Measurements from ENCODE around the gene NTN4.
"Not testable (repeated sequence)": the region's sequence is repeated elsewhere in the genome, so short reads cannot be mapped to it uniquely, and the experiment has no call there.

NTN4 gene

GRCh38 chr12:95790033-95790916, at the start of gene NTN4:
TSS of gene NTN4 (minus strand) at chr12:95790764. CDS start at chr12:95790309, 455 bp downstream.
- no peak for DNase-seq (ENCODE audit: low read depth in 2 of 2)

DNA sequence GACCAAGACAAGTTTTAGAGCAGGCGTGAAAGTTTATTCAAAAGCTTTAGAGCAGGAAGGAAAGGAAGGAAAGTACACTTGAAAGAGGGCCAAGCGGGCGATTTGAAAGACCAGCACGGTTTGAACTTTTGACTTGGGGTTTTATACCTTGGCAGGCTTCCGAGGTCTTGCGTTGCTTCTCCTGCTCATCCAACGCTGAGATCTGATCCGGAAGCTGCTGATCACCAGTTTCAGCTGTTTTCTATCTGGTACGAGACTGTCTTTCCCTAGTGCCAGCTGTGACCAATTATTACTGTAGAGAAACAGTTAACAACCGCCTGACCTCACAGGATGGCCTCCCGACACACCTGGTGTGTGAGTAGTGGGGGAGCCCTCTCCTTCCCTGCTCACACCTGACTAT, 47.6 kb upstream of the NTN4 start:
- peak in 1 of 2 experiments; percentile 22 for DNase-seq (ENCODE audit: low read depth in 2 of 2)

DNA sequence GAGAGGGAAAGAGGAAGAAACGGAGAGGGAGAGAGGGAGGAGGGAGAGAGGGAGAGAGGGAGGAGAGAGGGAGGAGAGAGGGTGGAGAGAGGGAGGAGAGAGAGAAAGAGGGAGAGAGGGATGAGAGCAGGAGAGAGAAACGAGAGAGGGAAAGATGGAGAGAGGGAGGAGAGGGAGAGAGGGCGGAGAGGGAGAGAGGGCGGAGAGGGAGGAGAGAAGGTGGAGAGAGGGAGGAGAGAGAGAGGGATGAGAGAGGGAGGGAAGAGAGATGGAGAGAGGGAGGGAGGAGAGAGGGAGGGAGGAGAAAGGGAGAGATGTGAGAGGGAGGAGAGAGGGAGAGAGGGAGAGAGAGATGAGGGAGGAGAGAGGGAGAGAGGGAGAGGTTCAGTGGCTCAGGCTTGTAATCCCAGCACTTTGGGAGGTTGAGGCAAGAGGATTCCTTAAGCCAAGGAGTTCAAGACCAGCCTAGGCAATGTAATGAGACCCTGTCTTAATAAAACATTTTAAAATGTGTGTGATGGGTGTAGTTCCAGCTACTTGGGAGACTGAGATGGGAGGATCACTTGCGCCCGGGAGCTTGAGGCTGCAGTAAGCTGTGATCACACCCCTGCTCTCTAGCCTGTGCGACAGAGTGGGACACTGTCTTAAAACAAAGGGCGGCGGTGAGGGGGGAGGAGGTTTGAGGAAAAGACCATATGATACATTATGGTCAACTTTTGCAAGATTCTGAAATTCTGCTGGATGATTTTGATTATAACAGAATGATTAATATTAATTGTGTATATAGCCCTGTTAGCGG, 46.9 kb upstream of the NTN4 start:
- no peak for DNase-seq (ENCODE audit: low read depth in 2 of 2)

DNA sequence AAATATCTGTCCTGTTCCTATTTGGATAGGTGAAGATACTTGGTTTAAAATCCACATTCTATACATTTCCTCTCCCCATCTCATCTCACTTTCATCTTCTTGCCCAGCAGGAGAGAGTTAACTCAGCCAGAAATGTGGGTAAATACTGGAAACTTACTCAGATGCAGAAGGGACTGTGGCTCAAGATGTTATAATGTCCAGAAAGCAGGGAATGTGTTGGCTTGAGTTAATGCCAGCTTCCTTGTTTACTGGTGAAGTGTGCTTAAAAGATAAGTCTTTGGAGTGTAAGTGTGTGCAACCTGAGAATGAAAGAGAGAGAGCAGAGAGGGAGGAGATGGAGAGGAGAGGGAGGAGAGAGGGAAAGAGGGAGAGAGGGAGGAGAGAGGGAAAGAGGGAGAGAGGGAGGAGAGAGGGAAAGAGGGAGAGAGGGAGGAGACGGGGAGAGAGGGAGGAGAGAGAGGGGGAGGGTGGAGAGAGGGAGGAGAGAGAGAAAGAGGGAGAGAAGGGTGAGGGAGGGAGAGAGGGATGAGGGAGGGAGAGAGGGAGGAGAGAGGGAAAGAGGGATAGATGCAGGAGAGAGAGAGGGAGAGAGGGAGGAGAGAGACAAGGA, 46.2 kb upstream of the NTN4 start:
- no peak for DNase-seq (ENCODE audit: low read depth in 2 of 2)

DNA sequence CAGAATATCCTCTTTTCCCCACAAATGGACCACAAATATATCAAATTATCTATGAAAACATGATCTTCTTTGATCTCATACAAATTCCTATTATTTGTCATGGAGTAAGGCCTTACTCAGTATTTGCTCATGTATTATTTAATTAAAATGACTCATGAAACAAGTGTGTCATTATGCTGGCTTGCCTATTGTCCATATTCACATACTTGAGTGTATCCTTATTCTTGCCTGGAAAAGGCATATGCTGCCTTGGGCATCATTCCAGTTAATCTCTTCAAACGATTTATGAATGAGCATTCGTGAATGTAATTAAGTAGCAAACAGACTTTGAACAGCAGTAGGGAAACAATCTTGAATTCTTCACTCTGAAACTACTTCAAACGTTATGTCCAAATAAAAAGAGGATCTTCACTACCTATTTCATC, 45.6 kb upstream of the NTN4 start:
- peak in 1 of 2 experiments; percentile 20 for DNase-seq (ENCODE audit: low read depth in 2 of 2)

DNA sequence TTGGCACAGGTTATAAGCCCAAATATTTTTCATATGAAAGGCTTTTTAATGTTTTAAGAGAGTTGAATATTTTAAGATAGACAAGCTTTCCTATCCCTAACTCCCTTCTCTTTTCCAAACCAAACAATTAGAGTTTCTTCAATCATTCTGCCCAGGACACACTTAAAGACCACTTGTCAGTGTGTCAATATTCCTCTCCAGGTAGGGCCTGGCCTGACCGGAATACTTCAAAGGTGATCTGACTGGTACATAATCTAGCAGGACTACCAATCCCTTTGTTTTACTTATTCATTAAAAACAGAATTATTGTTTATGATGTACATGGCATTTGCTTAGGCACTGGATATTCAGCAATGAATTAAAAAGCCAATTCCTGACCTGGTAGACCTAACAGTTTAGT, 44.0 kb upstream of the NTN4 start:
- no peak for DNase-seq (ENCODE audit: low read depth in 2 of 2)

DNA sequence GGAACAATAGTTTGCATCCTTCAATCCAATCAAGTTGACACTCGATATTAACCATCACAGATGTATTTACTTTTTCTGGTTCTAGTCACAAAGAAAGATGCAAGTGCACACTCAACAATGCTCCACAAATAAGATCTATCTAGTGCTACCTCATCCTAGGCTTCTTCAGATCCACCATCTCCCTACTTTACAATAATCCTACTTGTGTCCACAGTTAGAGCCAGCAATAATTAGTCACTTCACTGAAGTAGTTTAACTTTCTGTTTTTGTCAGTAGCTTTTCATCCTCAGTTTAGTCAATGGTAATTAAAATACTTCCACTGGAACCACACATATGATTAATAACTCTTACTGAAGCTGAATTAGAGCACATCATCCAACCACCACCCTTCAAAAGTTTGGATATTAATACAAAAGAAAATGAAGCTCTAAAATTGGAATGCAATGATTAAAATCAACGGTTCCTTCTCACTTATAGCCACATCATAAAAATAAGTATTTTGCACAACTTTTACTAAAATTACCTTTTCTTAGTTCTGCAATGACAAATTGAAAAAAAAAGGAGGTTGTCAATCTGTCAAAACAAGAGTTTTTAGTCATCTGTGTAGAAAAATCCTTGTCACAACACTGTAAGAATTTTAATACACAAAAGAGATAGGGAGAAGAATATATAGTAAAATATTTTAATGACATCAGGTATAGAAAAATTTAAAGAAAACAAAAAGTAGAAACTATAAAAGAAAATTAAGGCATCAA, 39.9 kb upstream of the NTN4 start:
- no peak for DNase-seq (ENCODE audit: low read depth in 2 of 2)

DNA sequence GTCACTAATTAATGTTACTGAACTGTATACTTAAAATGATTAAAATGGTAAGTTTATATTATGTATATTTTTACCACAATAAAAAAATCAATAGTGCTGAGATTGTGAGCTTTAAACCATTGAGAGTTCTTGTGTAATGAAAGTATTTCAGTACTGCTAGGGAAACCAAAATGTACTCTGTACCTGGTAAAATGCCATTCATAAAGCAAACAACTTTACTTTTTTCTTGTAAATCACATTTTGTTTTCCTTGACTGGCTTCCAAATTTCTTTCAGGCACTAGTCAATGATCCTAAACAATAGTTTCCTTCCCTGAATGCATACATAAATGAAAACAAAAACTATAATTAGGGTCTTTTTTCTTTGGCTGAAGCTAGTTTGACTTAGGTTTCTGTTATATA, 38.8 kb upstream of the NTN4 start:
- DNase-seq (ENCODE audit: low read depth in 2 of 2) = no peak

GRCh38 chr12:95820096-95820703, 29.6 kb upstream of the NTN4 start:
- DNase-seq (ENCODE audit: low read depth in 2 of 2) = peak in 1 of 2 experiments; percentile 23

GRCh38 chr12:95815632-95816212, 25.2 kb upstream of the NTN4 start:
- DNase-seq (ENCODE audit: low read depth in 2 of 2) = peak in 1 of 2 experiments; percentile 13

- not testable (repeated sequence) for DNase-seq (ENCODE audit: low read depth in 2 of 2)
Measured at GRCh38 chr12:95812155-95812554, 21.6 kb upstream of the NTN4 start.

DNA sequence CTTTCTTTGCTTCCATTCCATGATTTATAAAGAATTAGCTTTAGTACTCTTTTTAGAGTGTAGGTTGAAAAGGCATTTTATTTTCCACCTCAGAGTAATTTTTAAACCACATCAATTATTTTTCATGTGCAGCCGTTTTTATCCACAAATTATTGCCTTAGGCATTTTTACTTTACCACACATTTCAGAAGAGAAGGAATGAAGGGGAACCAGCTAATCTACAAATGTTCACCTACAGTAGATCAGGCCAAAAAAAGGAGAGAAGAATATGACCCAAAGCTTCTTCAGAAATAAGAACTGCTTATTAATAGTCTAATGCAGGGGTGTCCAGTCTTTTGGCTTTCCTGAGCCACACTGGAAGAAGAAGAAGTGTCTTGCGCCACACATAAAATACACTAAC, 19.8 kb upstream of the NTN4 start:
- DNase-seq (ENCODE audit: low read depth in 2 of 2) = no peak

DNA sequence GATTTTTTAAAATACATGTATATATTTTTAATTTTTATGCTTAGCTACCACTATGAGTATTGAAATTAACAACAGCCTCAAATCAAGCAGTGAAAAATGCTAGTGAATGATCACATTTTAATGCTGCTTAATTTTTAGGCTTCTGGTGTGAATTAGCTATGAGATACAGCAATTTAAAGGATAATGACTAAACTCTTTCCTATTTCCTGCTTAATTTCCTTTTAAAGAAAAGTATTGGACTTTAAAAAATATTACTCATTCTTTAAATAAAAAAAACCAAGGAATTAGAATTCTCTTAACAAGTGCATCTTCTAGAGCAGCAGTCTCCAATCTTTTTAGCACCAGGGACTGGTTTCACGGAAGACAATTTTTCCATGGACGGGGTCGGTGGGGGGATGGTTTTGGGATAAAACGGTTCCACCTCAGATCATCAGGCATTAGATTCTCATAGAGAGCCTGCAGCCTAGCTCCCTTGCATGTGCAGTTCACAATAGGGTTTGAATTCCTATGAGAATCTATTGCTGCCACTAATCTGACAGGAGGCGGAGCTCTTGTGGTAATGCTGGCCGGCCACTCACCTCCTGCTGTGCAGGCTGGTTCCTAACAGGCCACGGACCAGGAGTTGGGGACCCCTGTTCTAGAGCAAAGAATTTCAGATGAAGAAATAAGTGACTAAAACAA, 18.6 kb upstream of the NTN4 start:
- no peak for DNase-seq (ENCODE audit: low read depth in 2 of 2)

DNA sequence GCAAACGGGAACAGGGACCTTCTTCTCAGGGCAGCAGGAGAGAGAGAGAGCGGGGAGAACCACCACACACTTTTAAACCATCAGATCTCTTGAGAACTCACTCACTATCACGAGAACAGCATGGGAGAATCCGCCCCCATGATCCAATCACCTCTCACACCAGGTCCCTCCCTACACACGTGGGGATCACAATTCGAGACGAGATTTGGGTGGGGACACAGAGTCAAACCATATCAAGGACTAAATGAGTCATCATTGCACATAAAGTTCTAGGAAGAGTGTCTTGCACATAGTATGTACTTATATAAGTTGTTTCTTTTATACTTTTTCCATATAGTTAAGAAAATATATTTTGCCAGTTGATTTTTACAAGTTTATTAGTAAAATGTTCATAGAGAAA, 17.6 kb upstream of the NTN4 start:
- DNase-seq (ENCODE audit: low read depth in 2 of 2) = no peak

DNA sequence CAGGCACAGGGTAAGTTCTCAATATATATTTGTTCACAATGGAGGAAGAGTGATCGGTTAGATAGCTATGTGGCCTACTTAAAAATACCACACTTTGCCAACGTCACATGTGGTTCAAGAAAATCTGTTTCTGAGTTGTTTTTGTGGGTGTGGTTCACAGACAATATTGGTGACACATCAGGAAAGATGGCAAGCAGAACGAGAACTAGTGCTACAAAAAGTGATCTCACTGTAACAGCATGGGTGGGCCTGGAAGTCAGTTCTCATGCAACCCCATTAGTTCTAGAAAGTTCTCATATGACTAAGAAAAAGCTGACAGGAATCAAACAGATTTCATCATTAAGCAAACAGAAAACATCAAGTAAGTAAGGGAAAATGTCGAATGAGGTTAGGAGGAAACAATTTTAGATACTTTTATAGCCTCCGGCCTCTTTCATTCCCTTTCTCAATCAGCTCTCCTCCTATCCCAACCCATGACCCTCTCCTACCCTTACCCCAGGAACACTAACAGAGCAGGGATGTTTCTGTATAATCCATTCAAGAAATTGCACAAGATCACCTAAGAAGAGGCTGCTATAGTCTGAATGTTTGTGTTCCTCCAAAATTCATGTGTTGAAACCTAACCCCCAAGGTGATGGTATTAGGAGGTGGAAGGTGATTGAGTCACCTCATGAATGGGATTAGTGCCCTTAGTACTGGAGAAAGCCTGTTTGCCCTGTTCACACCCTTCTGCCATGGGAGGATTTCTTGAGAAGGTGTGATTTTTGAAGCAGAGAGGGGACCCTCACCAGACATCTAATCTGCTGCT, 15.5 kb upstream of the NTN4 start:
- DNase-seq (ENCODE audit: low read depth in 2 of 2) = peak; percentile 81 to 83

DNA sequence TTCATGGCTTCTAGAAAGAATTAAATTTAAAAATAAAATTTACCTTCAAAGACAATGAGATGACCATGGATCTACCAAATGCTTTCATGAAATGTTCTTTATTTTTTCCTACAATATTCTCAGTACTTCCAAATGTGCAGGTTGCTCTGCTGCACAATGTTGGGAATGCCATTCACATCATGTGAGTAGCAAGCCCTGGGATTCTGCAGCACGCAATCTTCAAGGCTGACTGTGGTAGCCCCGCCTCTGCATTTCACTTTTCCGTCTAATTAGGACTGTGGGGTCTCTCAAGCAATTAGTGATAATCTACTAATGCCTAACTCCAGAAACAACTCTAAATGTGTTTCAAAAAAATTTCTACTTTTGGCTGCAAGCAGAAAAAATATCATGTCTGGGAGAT, 13.7 kb upstream of the NTN4 start:
- no peak for DNase-seq (ENCODE audit: low read depth in 2 of 2)

DNA sequence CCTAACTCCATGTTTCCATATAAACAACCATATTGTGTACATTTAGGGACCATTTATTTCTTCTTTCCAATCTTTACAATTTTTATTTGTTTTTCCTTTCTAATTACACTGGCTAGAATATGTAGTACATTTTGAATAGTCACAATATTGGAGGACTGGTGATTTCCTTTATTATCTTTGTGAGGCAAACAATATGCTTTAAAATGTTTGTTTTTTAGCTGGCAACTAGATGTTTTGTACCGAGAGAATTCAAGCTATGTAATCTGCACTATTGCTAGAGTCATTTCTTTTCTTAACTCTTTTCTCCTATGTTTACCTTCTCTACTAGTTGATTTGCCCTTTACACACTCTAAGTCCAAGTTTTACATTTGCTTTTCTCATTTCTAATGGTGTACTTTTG, 13.3 kb upstream of the NTN4 start:
- no peak for DNase-seq (ENCODE audit: low read depth in 2 of 2)

- peak; percentile 28 to 29 for DNase-seq (ENCODE audit: low read depth in 2 of 2)
Measured at GRCh38 chr12:95802482-95803270, 12.1 kb upstream of the NTN4 start.

DNA sequence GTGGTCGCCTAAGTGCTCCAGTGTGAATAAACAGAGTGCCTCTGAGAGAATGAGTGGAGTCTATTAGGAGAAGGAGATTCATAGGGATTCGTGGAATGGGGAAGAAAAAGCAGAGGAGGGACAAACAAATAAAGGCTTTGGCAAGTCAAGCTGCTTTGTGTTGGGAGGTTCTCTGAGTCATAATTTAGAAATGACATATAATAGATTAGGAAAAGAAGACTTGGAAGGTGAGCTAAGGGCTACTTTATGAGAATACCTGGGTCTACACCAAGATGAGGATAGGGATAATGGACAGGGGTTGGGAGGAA, 6.4 kb upstream of the NTN4 start:
- DNase-seq (ENCODE audit: low read depth in 2 of 2) = no peak
